ENCODE data around the gene IGSF23.

IGSF23 gene

GRCh38 chr19:44574186-44574950 lies 39.0 kb upstream of the IGSF23 start:
- peaks cover 10 to 12% of the 10 kb centered on the region in 2 donors for H3K4me1 ChIP-seq (ENCODE audit: control insufficient read depth in 1 of 2, insufficient read depth in 2 of 2, low read length in 2 of 2)
- H3K27ac ChIP-seq (ENCODE audit: low read depth, low read length): no peak overlapping the region
- no peak overlapping the region for H3K4me3 ChIP-seq (ENCODE audit: low read depth in 1 of 2, low read length in 2 of 2)
- no peaks in the 10 kb centered on the region for H3K9me3 ChIP-seq (ENCODE audit: control insufficient read depth in 1 of 2, low read length in 2 of 2)
- no peaks in the 10 kb centered on the region for H3K36me3 ChIP-seq (ENCODE audit: control insufficient read depth in 1 of 2, insufficient read depth in 2 of 2, low read length in 2 of 2)
- H3K27me3 ChIP-seq (ENCODE audit: control insufficient read depth in 1 of 2, insufficient read depth in 2 of 2, low read length in 2 of 2): no peaks in the 10 kb centered on the region
- no peak overlapping the region for H3K9ac ChIP-seq (ENCODE audit: low read depth in 1 of 2, low read length in 2 of 2)

- H3K9me3 ChIP-seq (ENCODE audit: control insufficient read depth in 1 of 2, low read length in 2 of 2): no peaks in the 10 kb centered on the region
- no peak overlapping the region for H3K27ac ChIP-seq (ENCODE audit: low read depth, low read length)
- H3K9ac ChIP-seq (ENCODE audit: low read depth in 1 of 2, low read length in 2 of 2): no peak overlapping the region
- H3K4me1 ChIP-seq (ENCODE audit: control insufficient read depth in 1 of 2, insufficient read depth in 2 of 2, low read length in 2 of 2): peaks cover 12 to 14% of the 10 kb centered on the region in 2 donors
- H3K4me3 ChIP-seq (ENCODE audit: low read depth in 1 of 2, low read length in 2 of 2): no peak overlapping the region
- H3K36me3 ChIP-seq (ENCODE audit: control insufficient read depth in 1 of 2, insufficient read depth in 2 of 2, low read length in 2 of 2): no peaks in the 10 kb centered on the region
- H3K27me3 ChIP-seq (ENCODE audit: control insufficient read depth in 1 of 2, insufficient read depth in 2 of 2, low read length in 2 of 2): no peaks in the 10 kb centered on the region
Observed at GRCh38 chr19:44575116-44575700, 38.2 kb upstream of the IGSF23 start.

GRCh38 chr19:44576843-44577565 lies 36.4 kb upstream of the IGSF23 start:
- no peak overlapping the region for H3K27ac ChIP-seq (ENCODE audit: low read depth, low read length)
- H3K27me3 ChIP-seq (ENCODE audit: control insufficient read depth in 1 of 2, insufficient read depth in 2 of 2, low read length in 2 of 2): no peaks in the 10 kb centered on the region
- no peaks in the 10 kb centered on the region for H3K9me3 ChIP-seq (ENCODE audit: control insufficient read depth in 1 of 2, low read length in 2 of 2)
- no peak overlapping the region for H3K4me3 ChIP-seq (ENCODE audit: low read depth in 1 of 2, low read length in 2 of 2)
- no peaks in the 10 kb centered on the region for H3K36me3 ChIP-seq (ENCODE audit: control insufficient read depth in 1 of 2, insufficient read depth in 2 of 2, low read length in 2 of 2)
- peaks cover 8 to 16% of the 10 kb centered on the region in 2 donors for H3K4me1 ChIP-seq (ENCODE audit: control insufficient read depth in 1 of 2, insufficient read depth in 2 of 2, low read length in 2 of 2)
- H3K9ac ChIP-seq (ENCODE audit: low read depth in 1 of 2, low read length in 2 of 2): no peak overlapping the region

- Histone ChIP-seq H3K4me1 (ENCODE audit: control insufficient read depth in 1 of 2, insufficient read depth in 2 of 2, low read length in 2 of 2) (peaks cover 6 to 13% of the 10 kb centered on the region in 2 donors), H3K36me3 (ENCODE audit: control insufficient read depth in 1 of 2, insufficient read depth in 2 of 2, low read length in 2 of 2) (no peaks in the 10 kb centered on the region), H3K27ac (ENCODE audit: low read depth, low read length) (no peak overlapping the region), H3K9me3 (ENCODE audit: control insufficient read depth in 1 of 2, low read length in 2 of 2) (no peaks in the 10 kb centered on the region), H3K4me3 (ENCODE audit: low read depth in 1 of 2, low read length in 2 of 2) (no peak overlapping the region), H3K9ac (ENCODE audit: low read depth in 1 of 2, low read length in 2 of 2) (no peak overlapping the region), H3K27me3 (ENCODE audit: control insufficient read depth in 1 of 2, insufficient read depth in 2 of 2, low read length in 2 of 2) (no peaks in the 10 kb centered on the region)
Observed at GRCh38 chr19:44577566-44577874, 35.8 kb upstream of the IGSF23 start.

- Histone ChIP-seq H3K4me3 (ENCODE audit: low read depth in 1 of 2, low read length in 2 of 2) (no peak overlapping the region), H3K36me3 (ENCODE audit: control insufficient read depth in 1 of 2, insufficient read depth in 2 of 2, low read length in 2 of 2) (no peaks in the 10 kb centered on the region), H3K27ac (ENCODE audit: low read depth, low read length) (no peak overlapping the region)
Observed at GRCh38 chr19:44579663-44580365, 33.5 kb upstream of the IGSF23 start.

GRCh38 chr19:44580366-44580895 lies 32.9 kb upstream of the IGSF23 start:
- Histone ChIP-seq H3K9ac (ENCODE audit: low read depth in 1 of 2, low read length in 2 of 2) (no peak overlapping the region), H3K4me1 (ENCODE audit: control insufficient read depth in 1 of 2, insufficient read depth in 2 of 2, low read length in 2 of 2) (peaks cover 10 to 13% of the 10 kb centered on the region in 2 donors), H3K27me3 (ENCODE audit: control insufficient read depth in 1 of 2, insufficient read depth in 2 of 2, low read length in 2 of 2) (no peaks in the 10 kb centered on the region), H3K36me3 (ENCODE audit: control insufficient read depth in 1 of 2, insufficient read depth in 2 of 2, low read length in 2 of 2) (no peaks in the 10 kb centered on the region), H3K27ac (ENCODE audit: low read depth, low read length) (no peak overlapping the region), H3K9me3 (ENCODE audit: control insufficient read depth in 1 of 2, low read length in 2 of 2) (no peaks in the 10 kb centered on the region), H3K4me3 (ENCODE audit: low read depth in 1 of 2, low read length in 2 of 2) (no peak overlapping the region)

More at GRCh38 chr19:44579663-44580365, 33.5 kb upstream of the IGSF23 start:
- H3K9me3 ChIP-seq (ENCODE audit: control insufficient read depth in 1 of 2, low read length in 2 of 2): no peaks in the 10 kb centered on the region
- H3K4me1 ChIP-seq (ENCODE audit: control insufficient read depth in 1 of 2, insufficient read depth in 2 of 2, low read length in 2 of 2): peaks cover 6 to 13% of the 10 kb centered on the region in 2 donors
- no peaks in the 10 kb centered on the region for H3K27me3 ChIP-seq (ENCODE audit: control insufficient read depth in 1 of 2, insufficient read depth in 2 of 2, low read length in 2 of 2)
- no peak overlapping the region for H3K9ac ChIP-seq (ENCODE audit: low read depth in 1 of 2, low read length in 2 of 2)

- H3K27ac ChIP-seq (ENCODE audit: low read depth, low read length): no peak overlapping the region
Observed at GRCh38 chr19:44581288-44581687, 32.1 kb upstream of the IGSF23 start.

GRCh38 chr19:44582581-44583265 lies 30.6 kb upstream of the IGSF23 start:
- H3K9me3 ChIP-seq (ENCODE audit: control insufficient read depth in 1 of 2, low read length in 2 of 2): no peaks in the 10 kb centered on the region
- no peak overlapping the region for H3K4me3 ChIP-seq (ENCODE audit: low read depth in 1 of 2, low read length in 2 of 2)
- H3K36me3 ChIP-seq (ENCODE audit: control insufficient read depth in 1 of 2, insufficient read depth in 2 of 2, low read length in 2 of 2): no peaks in the 10 kb centered on the region
- peaks cover 11 to 13% of the 10 kb centered on the region in 2 donors for H3K4me1 ChIP-seq (ENCODE audit: control insufficient read depth in 1 of 2, insufficient read depth in 2 of 2, low read length in 2 of 2)
- H3K27ac ChIP-seq (ENCODE audit: low read depth, low read length): no peak overlapping the region
- H3K9ac ChIP-seq (ENCODE audit: low read depth in 1 of 2, low read length in 2 of 2): no peak overlapping the region
- H3K27me3 ChIP-seq (ENCODE audit: control insufficient read depth in 1 of 2, insufficient read depth in 2 of 2, low read length in 2 of 2): no peaks in the 10 kb centered on the region

More at GRCh38 chr19:44581288-44581687, 32.1 kb upstream of the IGSF23 start:
- no peak overlapping the region for H3K9ac ChIP-seq (ENCODE audit: low read depth in 1 of 2, low read length in 2 of 2)
- no peaks in the 10 kb centered on the region for H3K27me3 ChIP-seq (ENCODE audit: control insufficient read depth in 1 of 2, insufficient read depth in 2 of 2, low read length in 2 of 2)
- no peaks in the 10 kb centered on the region for H3K9me3 ChIP-seq (ENCODE audit: control insufficient read depth in 1 of 2, low read length in 2 of 2)
- no peak overlapping the region for H3K4me3 ChIP-seq (ENCODE audit: low read depth in 1 of 2, low read length in 2 of 2)
- peaks cover 10 to 13% of the 10 kb centered on the region in 2 donors for H3K4me1 ChIP-seq (ENCODE audit: control insufficient read depth in 1 of 2, insufficient read depth in 2 of 2, low read length in 2 of 2)
- H3K36me3 ChIP-seq (ENCODE audit: control insufficient read depth in 1 of 2, insufficient read depth in 2 of 2, low read length in 2 of 2): no peaks in the 10 kb centered on the region

- H3K4me3 ChIP-seq (ENCODE audit: low read depth in 1 of 2, low read length in 2 of 2): no peak overlapping the region
- H3K9ac ChIP-seq (ENCODE audit: low read depth in 1 of 2, low read length in 2 of 2): no peak overlapping the region
- peaks cover 27 to 33% of the 10 kb centered on the region in 2 donors for H3K4me1 ChIP-seq (ENCODE audit: control insufficient read depth in 1 of 2, insufficient read depth in 2 of 2, low read length in 2 of 2)
- H3K36me3 ChIP-seq (ENCODE audit: control insufficient read depth in 1 of 2, insufficient read depth in 2 of 2, low read length in 2 of 2): no peaks in the 10 kb centered on the region
- H3K27me3 ChIP-seq (ENCODE audit: control insufficient read depth in 1 of 2, insufficient read depth in 2 of 2, low read length in 2 of 2): no peaks in the 10 kb centered on the region
- no peak overlapping the region for H3K27ac ChIP-seq (ENCODE audit: low read depth, low read length)
- no peaks in the 10 kb centered on the region for H3K9me3 ChIP-seq (ENCODE audit: control insufficient read depth in 1 of 2, low read length in 2 of 2)
Observed at GRCh38 chr19:44585371-44586133, 27.8 kb upstream of the IGSF23 start.
